A673 (cell line): Measurements from ENCODE around the gene EGLN3.

ENCODE experiments used
- CTCF ChIP-seq: fragments of 300-800, 200-600 bp; sonication (generic); conservative IDR thresholded peaks from 2 replicates; pipeline ENCODE4 v1.5.1; 2017; ENCODE audit warnings: low read depth, mild to moderate bottlenecking, antibody characterized with exemption, low read length, moderate library complexity, mixed read lengths
- EZH2 ChIP-seq: fragments of 200-600 bp; sonication (generic); IDR thresholded peaks from 2 replicates; pipeline ENCODE4 v1.6.1; 2017; ENCODE audit warnings: borderline replicate concordance, low read depth, mild to moderate bottlenecking, mixed read lengths, antibody characterized with exemption, low read length; ENCODE audit not compliant: poor library complexity, severe bottlenecking

GRCh38 chr14:33943096-33943883 is 7.6 kb downstream of the EGLN3 start:
- TF ChIP-seq CTCF (no peak), EZH2 (no peak)
